Subcutaneous abdominal adipose tissue (tissue), 5 donors: ENCODE data around the gene SFMBT1.

Experiments used
- H3K27ac ChIP-seq: one replicate; pipeline ENCODE4 v1.7.0; 2013; ENCODE audit warnings: low read depth, mild to moderate bottlenecking, inconsistent platforms, low read length, moderate library complexity
- H3K27me3 ChIP-seq, 5 donors: one replicate each; pipeline ENCODE4 v1.7.0; 2013; ENCODE audit warnings: low read length in 5 of 5, inconsistent platforms in 1 of 5; ENCODE audit not compliant: control insufficient read depth in 5 of 5, insufficient read depth in 4 of 5
- H3K36me3 ChIP-seq, 5 donors: one replicate each; pipeline ENCODE4 v1.7.0; 2013; ENCODE audit warnings: low read length in 5 of 5; ENCODE audit not compliant: control insufficient read depth in 5 of 5, insufficient read depth in 5 of 5
- H3K4me1 ChIP-seq, 5 donors: one replicate each; pipeline ENCODE4 v1.7.0; 2013; ENCODE audit warnings: low read length in 5 of 5, mild to moderate bottlenecking in 3 of 5, moderate library complexity in 1 of 5; ENCODE audit not compliant: control insufficient read depth in 5 of 5, insufficient read depth in 5 of 5
- H3K4me3 ChIP-seq, 5 donors: one replicate each; pipeline ENCODE4 v1.7.0; 2013; ENCODE audit warnings: low read length in 5 of 5, low read depth in 1 of 5
- H3K9ac ChIP-seq, 5 donors: one replicate each; pipeline ENCODE4 v1.7.0; 2013; ENCODE audit warnings: low read length in 5 of 5, mild to moderate bottlenecking in 4 of 5, moderate library complexity in 3 of 5
- H3K9me3 ChIP-seq, 5 donors: one replicate each; pipeline ENCODE4 v1.7.0; 2013; ENCODE audit warnings: low read length in 5 of 5; ENCODE audit not compliant: control insufficient read depth in 5 of 5
- donor health status: healthy.
- donor health status: healthy.
- donor health status: healthy.
- donor health status: healthy.
- donor health status: healthy.

The SFMBT1 gene

DNA sequence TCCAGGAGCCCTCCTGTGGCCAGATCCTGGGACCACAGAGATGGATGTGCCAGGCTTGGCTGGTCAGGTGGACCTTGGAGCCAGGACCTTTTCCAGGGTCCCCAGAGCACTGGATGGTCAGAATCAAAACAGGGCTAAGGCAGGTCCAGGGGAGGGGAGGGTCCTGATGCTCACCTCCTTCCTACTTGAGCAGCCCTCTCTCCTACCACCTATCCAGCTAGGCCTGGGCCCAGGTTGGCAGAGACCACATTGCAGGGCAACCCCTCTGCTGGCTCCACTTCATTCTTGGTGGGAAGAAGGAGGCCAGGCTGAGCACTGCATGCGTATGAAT is 28.5 kb upstream of the SFMBT1 start:
- H3K9me3 ChIP-seq: no peaks in the 10 kb centered on the region
- H3K9ac ChIP-seq: no peak overlapping the region
- peaks cover 0 to 10% (median 0%) of the 10 kb centered on the region in 5 donors for H3K36me3 ChIP-seq
- peaks cover 3 to 22% (median 19%) of the 10 kb centered on the region in 5 donors for H3K4me1 ChIP-seq
- no peak overlapping the region for H3K4me3 ChIP-seq
- no peak overlapping the region for H3K27ac ChIP-seq
- peaks cover 0 to 2% (median 0%) of the 10 kb centered on the region in 5 donors for H3K27me3 ChIP-seq

GRCh38 chr3:53073553-53074365 is 27.9 kb upstream of the SFMBT1 start:
- Histone ChIP-seq H3K4me3 (peak overlapping the region; percentile 69 to 94 (median 88)), H3K9me3 (no peaks in the 10 kb centered on the region), H3K27ac (no peak overlapping the region), H3K36me3 (peaks cover 0 to 10% (median 0%) of the 10 kb centered on the region in 5 donors), H3K4me1 (peaks cover 3 to 22% (median 19%) of the 10 kb centered on the region in 5 donors), H3K9ac (peak overlapping the region in 4 of 5 donors; percentile 81 to 95 (median 90)), H3K27me3 (peaks cover 0 to 2% (median 0%) of the 10 kb centered on the region in 5 donors)

DNA sequence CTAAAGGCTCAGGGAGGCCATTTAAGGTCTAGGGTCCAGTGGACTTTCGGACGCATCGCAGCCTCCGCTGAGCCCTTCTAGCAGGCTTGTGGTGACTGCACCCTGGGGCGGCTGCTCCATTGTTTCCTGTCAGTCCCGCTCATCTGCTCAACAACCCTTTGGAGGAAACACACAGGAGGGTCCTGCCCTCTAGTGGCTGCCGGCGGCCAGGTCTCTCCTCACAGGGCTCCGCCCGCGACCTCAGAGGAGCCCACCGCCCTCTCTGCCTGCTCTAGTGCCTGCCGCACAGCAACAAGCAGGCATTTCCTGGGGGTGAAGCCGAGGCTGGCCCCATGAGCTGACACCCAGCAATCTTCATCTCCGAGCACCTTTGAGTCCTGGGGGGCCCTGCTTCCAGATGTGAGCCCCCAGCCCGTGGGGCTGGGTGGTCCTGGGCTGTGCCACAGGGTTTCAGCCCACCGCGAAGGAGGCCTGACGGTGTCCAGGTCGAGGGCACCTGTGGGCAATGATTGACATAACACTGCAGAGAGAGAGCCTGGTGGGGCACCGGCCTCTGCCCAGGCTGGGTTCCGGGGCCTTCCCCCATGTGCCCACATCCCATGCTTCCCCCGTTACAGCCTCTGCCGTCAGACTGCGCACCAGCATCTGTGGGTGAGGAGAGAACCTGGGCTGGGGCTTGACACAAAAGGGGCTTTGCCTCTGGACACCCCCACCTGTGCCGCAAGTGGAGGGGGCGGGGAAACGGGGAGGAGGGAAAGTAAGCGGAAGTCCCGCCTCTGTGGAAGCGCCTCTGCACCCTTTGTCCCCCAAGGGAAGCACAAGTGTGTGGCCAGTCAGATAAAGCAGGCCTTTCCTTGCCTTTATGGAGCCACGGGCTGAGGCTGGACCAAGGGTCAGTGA is 27.0 kb upstream of the SFMBT1 start:
- H3K36me3 ChIP-seq: peaks cover 0 to 10% (median 0%) of the 10 kb centered on the region in 5 donors
- peaks cover 0 to 4% (median 0%) of the 10 kb centered on the region in 5 donors for H3K27me3 ChIP-seq
- H3K9ac ChIP-seq: peak overlapping the region; percentile 81 to 95 (median 89)
- peak overlapping the region; percentile 73 to 94 (median 88) for H3K4me3 ChIP-seq
- H3K9me3 ChIP-seq: no peaks in the 10 kb centered on the region
- peak overlapping the region; percentile 30 for H3K27ac ChIP-seq
- peaks cover 3 to 22% (median 19%) of the 10 kb centered on the region in 5 donors for H3K4me1 ChIP-seq

- Histone ChIP-seq H3K27me3 (peaks cover 0 to 4% (median 0%) of the 10 kb centered on the region in 5 donors), H3K9ac (peak overlapping the region in 2 of 5 donors; percentile 92 to 95), H3K4me3 (peak overlapping the region in 2 of 5 donors; percentile 73 to 92), H3K9me3 (no peaks in the 10 kb centered on the region), H3K4me1 (peaks cover 3 to 22% (median 19%) of the 10 kb centered on the region in 5 donors), H3K27ac (no peak overlapping the region), H3K36me3 (peaks cover 0 to 3% (median 0%) of the 10 kb centered on the region in 5 donors)
These were observed 26.1 kb upstream of the SFMBT1 start for GRCh38 chr3:53071882-53072431.

GRCh38 chr3:53069422-53070068 is 23.7 kb upstream of the SFMBT1 start:
- H3K27me3 ChIP-seq: peaks cover 0 to 6% (median 0%) of the 10 kb centered on the region in 5 donors
- H3K9me3 ChIP-seq: no peaks in the 10 kb centered on the region
- no peaks in the 10 kb centered on the region for H3K36me3 ChIP-seq
- no peak overlapping the region for H3K9ac ChIP-seq
- peaks cover 3 to 22% (median 19%) of the 10 kb centered on the region in 5 donors for H3K4me1 ChIP-seq
- no peak overlapping the region for H3K4me3 ChIP-seq
- H3K27ac ChIP-seq: no peak overlapping the region

DNA sequence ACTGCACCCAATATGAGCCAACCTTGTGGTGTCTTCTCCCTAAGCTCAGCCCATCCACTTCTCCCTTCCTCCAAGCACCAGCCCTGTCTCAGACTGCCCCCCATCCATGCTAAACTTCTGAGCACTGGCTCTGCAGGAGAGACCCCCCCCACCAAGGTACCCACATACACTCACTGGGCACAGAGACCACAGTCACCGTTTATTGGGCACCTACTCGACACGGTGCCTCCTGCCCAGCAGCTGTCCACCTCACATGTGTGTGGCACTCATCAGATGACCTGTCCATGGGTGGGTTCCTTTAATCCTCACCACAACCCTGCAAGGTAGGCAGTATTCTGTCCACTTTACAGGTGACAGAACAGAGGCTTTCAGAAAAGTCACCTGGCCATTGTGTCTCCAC is 22.3 kb upstream of the SFMBT1 start:
- Histone ChIP-seq H3K27me3 (peaks cover 0 to 6% (median 0%) of the 10 kb centered on the region in 5 donors), H3K4me3 (no peak overlapping the region), H3K27ac (no peak overlapping the region), H3K9ac (no peak overlapping the region), H3K4me1 (peaks cover 3 to 14% (median 12%) of the 10 kb centered on the region in 5 donors), H3K36me3 (no peaks in the 10 kb centered on the region), H3K9me3 (no peaks in the 10 kb centered on the region)

GRCh38 chr3:53067567-53067966 is 21.7 kb upstream of the SFMBT1 start:
- no peak overlapping the region for H3K27ac ChIP-seq
- peaks cover 3 to 7% (median 6%) of the 10 kb centered on the region in 5 donors for H3K4me1 ChIP-seq

DNA sequence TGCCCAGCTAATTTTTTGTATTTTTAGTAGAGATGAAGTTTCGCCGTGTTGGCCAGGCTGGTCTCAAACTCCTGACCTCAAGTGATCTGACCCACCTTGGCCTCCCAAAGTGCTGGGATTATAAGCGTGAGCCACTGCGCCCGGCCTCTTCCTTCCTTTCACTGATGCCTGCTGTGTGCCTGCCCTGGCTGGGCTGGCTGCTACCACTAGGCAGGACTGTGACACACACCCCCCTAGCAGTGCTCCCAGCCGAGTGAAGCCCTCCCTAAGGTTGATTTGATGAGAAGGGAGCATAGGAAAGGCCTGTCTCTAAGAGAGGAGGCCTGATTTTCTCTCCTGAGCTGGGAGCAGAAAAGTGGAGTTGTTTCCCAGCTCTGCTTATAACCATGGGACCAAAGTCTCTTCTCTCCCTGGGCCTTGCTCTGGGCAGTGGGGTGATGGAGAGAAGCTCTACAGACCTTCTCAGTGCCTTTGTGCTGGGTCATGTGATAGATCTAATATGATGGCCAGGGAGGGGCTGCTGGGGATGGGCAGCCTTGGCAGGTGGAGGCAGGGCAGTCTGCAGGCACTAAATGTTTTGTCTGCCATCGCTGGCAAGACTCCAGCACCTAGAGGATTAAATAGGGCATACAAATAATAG is 20.1 kb upstream of the SFMBT1 start:
- H3K27me3 ChIP-seq: peaks cover 0 to 6% (median 2%) of the 10 kb centered on the region in 5 donors
- H3K36me3 ChIP-seq: no peaks in the 10 kb centered on the region
- no peaks in the 10 kb centered on the region for H3K4me1 ChIP-seq
- no peak overlapping the region for H3K27ac ChIP-seq
- no peak overlapping the region for H3K9ac ChIP-seq
- no peaks in the 10 kb centered on the region for H3K9me3 ChIP-seq
- H3K4me3 ChIP-seq: no peak overlapping the region

More at GRCh38 chr3:53067567-53067966, 21.7 kb upstream of the SFMBT1 start:
- H3K9ac ChIP-seq: no peak overlapping the region
- no peaks in the 10 kb centered on the region for H3K9me3 ChIP-seq
- peaks cover 0 to 6% (median 0%) of the 10 kb centered on the region in 5 donors for H3K27me3 ChIP-seq
- H3K4me3 ChIP-seq: no peak overlapping the region
- H3K36me3 ChIP-seq: no peaks in the 10 kb centered on the region

GRCh38 chr3:53062905-53063304 is 17.0 kb upstream of the SFMBT1 start:
- no peaks in the 10 kb centered on the region for H3K36me3 ChIP-seq
- H3K27me3 ChIP-seq: peaks cover 0 to 2% (median 0%) of the 10 kb centered on the region in 5 donors
- H3K9ac ChIP-seq: no peak overlapping the region
- H3K4me1 ChIP-seq: no peaks in the 10 kb centered on the region
- H3K9me3 ChIP-seq: no peaks in the 10 kb centered on the region
- no peak overlapping the region for H3K4me3 ChIP-seq
- H3K27ac ChIP-seq: no peak overlapping the region
